AG04450 (cell line): ENCODE results near the gene ZSCAN20. TPM values are rescaled to one million over a fixed set of nuclear protein-coding genes. Genes with fewer than 3 reads are reported as not detected.

Experiments used
- CTCF ChIA-PET: fragments of 300-600, 350-600 bp; formaldehyde crosslinking; extraction: SDS; loops from one replicate; lab custom pipeline; 2022; ENCODE audit warnings: antibody characterized with exemption, inconsistent platforms; lab: Charles Lee
- POLR2A ChIA-PET: fragments of 350-600 bp; formaldehyde crosslinking; extraction: SDS; loops from one replicate; lab custom pipeline; 2021; ENCODE audit warnings: antibody characterized with exemption, inconsistent platforms; lab: Yijun Ruan, JAX
- DNase-seq: peaks from one replicate; pipeline ENCODE4 v3.0.0-alpha.2; 2011; ENCODE audit warnings: low read depth, low spot score
- H3K27ac ChIP-seq: one replicate; pipeline ENCODE4 v1.5.1; 2012; ENCODE audit warnings: low read depth, low read length, control low read depth
- H3K27me3 ChIP-seq: one replicate; pipeline ENCODE4 v1.6.0; 2012; ENCODE audit warnings: low read length; ENCODE audit not compliant: control insufficient read depth, insufficient read depth
- H3K4me3 ChIP-seq: 2 replicates; pipeline ENCODE4 v1.5.1; 2011; ENCODE audit warnings: mild to moderate bottlenecking, low read depth, low read length, control low read depth
- H3K9me3 ChIP-seq: 2 replicates; pipeline ENCODE4 v1.5.1; 2012; ENCODE audit warnings: low read length; ENCODE audit not compliant: control insufficient read depth, insufficient read depth
- polyA plus RNA-seq: library from polyadenylated mRNA; depleted of rRNA; stranded (reverse); fragments of >200 nt; gene quantifications from 2 replicates; pipeline ENCODE4 v1.2.3, GENCODE V29; 2011
- TF ChIP-seq, protein P1 (sequence below): IDR thresholded peaks from 2 replicates; pipeline ENCODE4 v1.5.1; 2011; ENCODE audit warnings: low read depth, low read length, control low read depth, inconsistent platforms

ZSCAN20 gene
- polyA plus RNA-seq, 1 experiment, result 3.9 TPM

DNA sequence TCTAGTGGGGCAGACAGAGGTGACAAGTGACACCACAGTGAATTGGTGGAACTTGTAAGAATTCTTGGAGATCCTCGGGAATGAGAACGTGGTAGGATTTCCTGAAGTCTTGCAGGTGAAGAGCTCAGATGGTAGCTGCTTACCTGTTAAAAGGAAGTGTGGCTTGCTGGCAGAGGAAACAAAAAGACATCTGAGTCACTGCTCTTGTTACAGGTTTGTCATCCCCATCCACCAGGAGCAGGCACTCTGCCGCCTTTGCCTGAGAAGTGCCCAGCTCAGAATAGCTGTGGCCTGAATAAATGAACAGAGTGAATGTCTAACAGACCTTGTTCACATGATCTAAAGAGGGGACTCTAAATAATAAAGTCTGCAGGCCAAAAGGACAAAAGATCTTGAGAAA, 12.3 kb upstream of the ZSCAN20 start:
- no peak for DNase-seq
- CTCF ChIA-PET, result interaction anchor here (1.2 to 1.7 kb wide), 2 partner anchors 9 to 11 kb away, joined by 7 to 12 read pairs; no protein-coding TSS in a partner anchor
- Histone ChIP-seq H3K4me3 (no peak overlapping the region), H3K27me3 (no peaks in the 10 kb centered on the region), H3K9me3 (no peaks in the 10 kb centered on the region), H3K27ac (no peak overlapping the region)
- POLR2A ChIA-PET, result no interaction called here
- TF ChIP-seq, protein P1, sequence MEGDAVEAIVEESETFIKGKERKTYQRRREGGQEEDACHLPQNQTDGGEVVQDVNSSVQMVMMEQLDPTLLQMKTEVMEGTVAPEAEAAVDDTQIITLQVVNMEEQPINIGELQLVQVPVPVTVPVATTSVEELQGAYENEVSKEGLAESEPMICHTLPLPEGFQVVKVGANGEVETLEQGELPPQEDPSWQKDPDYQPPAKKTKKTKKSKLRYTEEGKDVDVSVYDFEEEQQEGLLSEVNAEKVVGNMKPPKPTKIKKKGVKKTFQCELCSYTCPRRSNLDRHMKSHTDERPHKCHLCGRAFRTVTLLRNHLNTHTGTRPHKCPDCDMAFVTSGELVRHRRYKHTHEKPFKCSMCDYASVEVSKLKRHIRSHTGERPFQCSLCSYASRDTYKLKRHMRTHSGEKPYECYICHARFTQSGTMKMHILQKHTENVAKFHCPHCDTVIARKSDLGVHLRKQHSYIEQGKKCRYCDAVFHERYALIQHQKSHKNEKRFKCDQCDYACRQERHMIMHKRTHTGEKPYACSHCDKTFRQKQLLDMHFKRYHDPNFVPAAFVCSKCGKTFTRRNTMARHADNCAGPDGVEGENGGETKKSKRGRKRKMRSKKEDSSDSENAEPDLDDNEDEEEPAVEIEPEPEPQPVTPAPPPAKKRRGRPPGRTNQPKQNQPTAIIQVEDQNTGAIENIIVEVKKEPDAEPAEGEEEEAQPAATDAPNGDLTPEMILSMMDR, result no peak

DNA sequence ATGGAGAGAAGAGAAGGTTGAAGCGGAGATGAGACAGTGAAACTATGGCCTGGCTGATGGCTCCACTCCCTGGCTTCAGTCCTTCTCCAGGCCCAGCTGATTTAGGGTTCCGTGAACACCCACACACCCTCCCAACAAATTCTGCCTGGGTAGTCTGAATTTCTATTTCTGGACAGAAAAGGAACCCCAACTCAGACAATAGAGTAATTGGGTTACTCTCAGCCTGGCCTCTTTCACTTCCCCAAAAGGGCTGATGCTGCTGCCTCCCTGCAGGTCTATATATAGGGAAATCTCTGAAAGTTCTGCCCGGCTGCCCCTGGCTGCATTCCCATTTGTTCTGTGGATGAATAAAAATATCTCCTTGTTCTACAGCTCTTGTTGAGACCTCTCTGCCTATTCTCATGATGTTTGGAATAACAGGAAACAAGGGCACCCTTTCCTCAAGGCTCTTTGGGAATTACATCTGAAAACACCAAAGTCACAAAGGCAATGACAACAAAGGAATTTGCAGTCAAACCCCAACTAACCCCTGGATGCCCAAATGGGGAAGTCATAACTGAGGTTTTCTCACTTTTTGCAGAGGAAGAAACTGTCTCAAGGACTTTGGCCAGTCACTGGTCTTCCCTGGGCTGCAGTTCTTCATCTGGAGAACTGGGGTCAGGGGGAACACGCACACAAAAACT, 11.4 kb upstream of the ZSCAN20 start:
- Histone ChIP-seq H3K9me3 (no peaks in the 10 kb centered on the region), H3K27ac (no peak overlapping the region), H3K27me3 (no peaks in the 10 kb centered on the region), H3K4me3 (no peak overlapping the region)
- TF ChIP-seq, protein P1, result no peak
- no peak for DNase-seq
- ChIA-PET POLR2A (no interaction called here), CTCF (interaction anchor here (0.9 to 1.7 kb wide), 4 partner anchors 8 to 167 kb away, joined by 3 to 12 read pairs (median 5); no protein-coding TSS in a partner anchor)

DNA sequence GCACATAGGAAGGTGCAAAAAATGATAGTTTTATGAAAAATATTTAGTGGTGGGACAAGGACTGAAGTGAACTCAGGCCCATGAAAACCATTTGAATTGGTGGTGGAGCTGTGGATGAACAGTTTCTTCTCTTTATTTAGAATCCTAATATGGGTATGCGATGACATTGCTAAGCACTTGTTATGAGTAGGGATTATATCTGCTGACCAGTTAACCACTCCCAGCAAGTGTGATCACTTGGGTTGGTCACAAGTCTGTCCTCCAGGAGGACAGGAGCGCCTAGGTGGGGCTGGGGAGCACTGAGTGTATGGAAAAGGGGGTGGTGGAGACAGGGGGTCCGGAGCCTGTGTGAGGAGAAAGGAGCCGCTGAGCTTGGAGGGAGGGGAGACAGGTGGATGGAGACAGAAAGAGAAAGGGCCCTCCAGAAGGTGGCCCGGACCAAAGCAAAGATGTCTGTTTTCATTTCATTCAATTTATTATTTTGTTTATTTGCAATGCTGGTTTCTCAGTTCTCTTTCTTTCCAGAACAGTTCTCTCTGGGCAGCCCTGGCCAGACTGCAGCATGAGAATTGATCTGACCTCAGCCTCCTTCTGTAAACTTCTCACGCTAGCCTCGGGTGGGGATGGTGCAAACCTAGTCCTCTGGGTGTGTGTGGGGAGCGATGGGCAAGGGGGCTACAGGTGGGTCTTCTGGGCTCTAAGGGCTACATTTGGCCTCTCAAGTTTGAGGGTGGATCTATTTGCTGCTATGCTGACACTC, 9.9 kb upstream of the ZSCAN20 start:
- ChIA-PET CTCF (interaction anchor here (0.6 to 1.0 kb wide), 3 partner anchors 9 to 233 kb away, joined by 3 to 8 read pairs (median 5); partner anchors contain the start of gene ZSCAN20), POLR2A (interaction anchor here (0.7 kb wide), 1 partner anchor 111 kb away, joined by 6 read pairs; no protein-coding TSS in a partner anchor)
- DNase-seq, result no peak
- TF ChIP-seq, protein P1, result no peak
- Histone ChIP-seq H3K27ac (no peak overlapping the region), H3K9me3 (no peaks in the 10 kb centered on the region), H3K4me3 (no peak overlapping the region), H3K27me3 (no peaks in the 10 kb centered on the region)

DNA sequence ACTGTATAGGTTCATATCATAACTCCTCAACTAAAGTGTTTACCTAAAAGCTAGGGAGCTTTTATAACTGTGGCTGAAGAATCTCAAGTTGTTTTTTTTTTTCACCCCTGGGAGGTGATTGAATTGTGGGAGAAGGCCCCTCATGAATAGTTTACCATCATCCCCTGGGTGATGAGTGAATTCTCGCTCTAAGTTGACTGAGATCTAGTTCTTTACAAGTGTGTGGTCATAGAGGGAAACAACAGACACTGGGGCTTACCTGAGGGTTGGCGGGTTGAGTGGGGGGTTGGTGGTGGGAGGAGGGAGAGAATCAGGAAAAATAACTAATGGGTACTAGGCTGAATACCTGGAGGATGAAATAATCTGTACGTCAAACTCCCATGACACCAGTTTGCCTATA, 7.9 kb upstream of the ZSCAN20 start:
- Histone ChIP-seq H3K27me3 (no peaks in the 10 kb centered on the region), H3K4me3 (no peak overlapping the region), H3K9me3 (no peaks in the 10 kb centered on the region), H3K27ac (no peak overlapping the region)
- DNase-seq, result no peak
- ChIA-PET CTCF (no interaction called here), POLR2A (no interaction called here)
- TF ChIP-seq, protein P1, result no peak

DNA sequence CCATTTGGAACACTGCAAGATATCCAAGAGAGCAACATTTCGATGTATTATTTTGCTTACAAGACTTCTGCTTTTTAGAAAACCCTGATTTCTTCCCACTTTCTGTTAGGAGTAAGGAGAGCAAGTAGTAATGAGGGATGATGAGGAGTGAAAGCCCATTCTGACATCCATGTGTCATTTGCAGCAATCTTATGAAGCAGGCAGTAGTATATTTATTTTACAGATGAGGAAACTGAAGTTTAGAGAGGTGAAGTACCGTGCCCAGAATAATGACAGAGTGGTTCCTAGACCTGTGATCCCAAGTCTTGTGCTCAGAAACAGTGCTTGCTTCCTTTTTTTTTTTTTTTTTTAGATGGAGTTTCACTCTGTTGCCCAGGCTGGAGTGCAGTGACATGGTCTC, 7.1 kb upstream of the ZSCAN20 start:
- POLR2A ChIA-PET, result no interaction called here
- TF ChIP-seq, protein P1, result no peak

More for the DNA sequence above, 7.1 kb upstream of the ZSCAN20 start:
- Histone ChIP-seq H3K9me3 (no peaks in the 10 kb centered on the region), H3K27me3 (no peaks in the 10 kb centered on the region), H3K27ac (no peak overlapping the region), H3K4me3 (no peak overlapping the region)
- CTCF ChIA-PET, result no interaction called here
- DNase-seq, result no peak
